H1 (cell line): ENCODE measurements around the gene TDRD5. TPM values are rescaled to one million over a fixed set of nuclear protein-coding genes. Genes with fewer than 3 reads are reported as not detected.

Experiments used
- CTCF ChIA-PET: fragments of 300-600 bp; sonication (Branson Sonifier 250); formaldehyde crosslinking; loops from one replicate; lab custom pipeline; 2021; ENCODE audit not compliant: partially characterized antibody; lab: Charles Lee
- POLR2A ChIA-PET: fragments of 300-600 bp; sonication (Branson Sonifier 250); formaldehyde crosslinking; loops from one replicate; lab custom pipeline; 2021; ENCODE audit warnings: inconsistent platforms; ENCODE audit not compliant: partially characterized antibody; lab: Charles Lee
- DNase-seq, 2 experiments: peaks; one replicate each; pipeline versions ENCODE4 v3.0.0 to v3.0.0-alpha.2; 2010 to 2022; ENCODE audit warnings: low spot score in 2 of 2, low read depth in 1 of 2, mixed read lengths in 1 of 2
- FAIRE-seq: peaks from 2 replicates; lab custom pipeline; 2011; peaks lifted over from hg19 to GRCh38; lab: Jason Lieb, UNC
- H2AFZ ChIP-seq: 2 replicates; pipeline ENCODE4 v1.8.1; 2012; ENCODE audit warnings: low read length, inconsistent platforms
- H2AK5ac ChIP-seq: 2 replicates; pipeline ENCODE4 v1.6.1; 2013; ENCODE audit warnings: low read depth, low read length
- H2BK120ac ChIP-seq: replicated peaks from 2 replicates; pipeline ENCODE3; 2013; ENCODE audit warnings: low read depth, low read length, inconsistent platforms
- H2BK12ac ChIP-seq: 2 replicates; pipeline ENCODE4 v1.6.1; 2013; ENCODE audit warnings: low read depth, low read length
- H2BK15ac ChIP-seq: 2 replicates; pipeline ENCODE4 v1.6.1; 2013; ENCODE audit warnings: low read length
- H2BK20ac ChIP-seq: 2 replicates; pipeline ENCODE4 v1.6.1; 2013; ENCODE audit warnings: low read length
- H2BK5ac ChIP-seq: 2 replicates; pipeline ENCODE4 v1.6.1; 2013; ENCODE audit warnings: low read depth, low read length
- H3K14ac ChIP-seq: 2 replicates; pipeline ENCODE4 v1.6.1; 2013; ENCODE audit warnings: inconsistent platforms; ENCODE audit not compliant: insufficient read length
- H3K18ac ChIP-seq: 2 replicates; pipeline ENCODE4 v1.6.1; 2013; ENCODE audit warnings: low read length; ENCODE audit errors: extremely low read depth
- H3K23ac ChIP-seq: 2 replicates; pipeline ENCODE4 v1.6.1; 2013; ENCODE audit warnings: inconsistent platforms; ENCODE audit not compliant: insufficient read length
- H3K23me2 ChIP-seq: 2 replicates; pipeline ENCODE4 v1.6.1; 2013; ENCODE audit warnings: low read depth, low read length
- H3K27ac ChIP-seq: 2 replicates; pipeline ENCODE4 v1.6.1; 2011; ENCODE audit warnings: low read depth, low read length, inconsistent platforms
- H3K27me3 ChIP-seq, 4 experiments: replicated peaks in 1 of 4; 1 replicate in 1 of 4; 2 replicates in 3 of 4; pipeline versions ENCODE4 v1.6.1 to v1.8.1; 2011 to 2013; ENCODE audit warnings: low read length in 3 of 4, mild to moderate bottlenecking in 3 of 4, inconsistent platforms in 2 of 4, mixed read lengths in 2 of 4, moderate library complexity in 1 of 4; ENCODE audit not compliant: control insufficient read depth in 3 of 4, insufficient read depth in 3 of 4; ENCODE audit errors: extremely low read depth in 1 of 4
- H3K36me3 ChIP-seq, 4 experiments: 2 replicates each; pipeline versions ENCODE4 v1.6.1 to v1.8.1; 2011 to 2013; ENCODE audit warnings: mild to moderate bottlenecking in 4 of 4, low read length in 3 of 4, moderate library complexity in 2 of 4, control low read depth in 1 of 4, inconsistent platforms in 1 of 4; ENCODE audit not compliant: insufficient read depth in 4 of 4, control insufficient read depth in 2 of 4
- H3K4ac ChIP-seq: replicated peaks from 2 replicates; pipeline ENCODE3; 2013; ENCODE audit warnings: low read length, low read depth, mixed read lengths, inconsistent platforms; ENCODE audit not compliant: insufficient read length
- H3K4me1 ChIP-seq, 4 experiments: replicated peaks in 1 of 4; 1 replicate in 1 of 4; 2 replicates in 3 of 4; pipeline versions ENCODE4 v1.6.1 to v1.8.1; 2011 to 2013; ENCODE audit warnings: low read length in 3 of 4, inconsistent platforms in 2 of 4, mixed read lengths in 1 of 4; ENCODE audit not compliant: insufficient read depth in 4 of 4, control insufficient read depth in 3 of 4
- H3K4me2 ChIP-seq, 2 experiments: 2 replicates each; pipeline versions ENCODE4 v1.6.1 to v1.8.1; 2011 to 2013; ENCODE audit warnings: low read depth in 2 of 2, low read length in 2 of 2, control low read depth in 1 of 2, inconsistent platforms in 1 of 2, mild to moderate bottlenecking in 1 of 2; ENCODE audit not compliant: insufficient read depth in 1 of 2
- H3K4me3 ChIP-seq, 4 experiments: fragments of 200-600, 300-600 bp in 1 of 4; sonication (generic), shearing (Covaris generic), sonication (Bioruptor Twin) in 1 of 4; 2 replicates each; pipeline versions ENCODE4 v1.5.1 to v1.8.1; 2011 to 2016; ENCODE audit warnings: low read length in 4 of 4, low read depth in 3 of 4, control low read depth in 2 of 4, inconsistent platforms in 2 of 4, mild to moderate bottlenecking in 2 of 4, mixed read lengths in 1 of 4, moderate library complexity in 1 of 4; ENCODE audit not compliant: insufficient read depth in 2 of 4; ENCODE audit errors: extremely low read depth in 1 of 4
- H3K56ac ChIP-seq: replicated peaks from 2 replicates; pipeline ENCODE3; 2013; ENCODE audit warnings: low read depth, mild to moderate bottlenecking, mixed read lengths, low read length, inconsistent platforms; ENCODE audit not compliant: insufficient read length
- H3K79me1 ChIP-seq: 2 replicates; pipeline ENCODE4 v1.6.1; 2013; ENCODE audit warnings: low read depth, low read length, control low read depth
- H3K79me2 ChIP-seq, 2 experiments: 2 replicates each; pipeline versions ENCODE4 v1.6.1 to v1.8.1; 2012 to 2013; ENCODE audit warnings: low read length in 2 of 2, mild to moderate bottlenecking in 2 of 2, inconsistent platforms in 1 of 2; ENCODE audit not compliant: insufficient read depth in 2 of 2, control insufficient read depth in 1 of 2
- H3K9ac ChIP-seq, 4 experiments: replicated peaks in 1 of 4; 1 replicate in 1 of 4; 2 replicates in 3 of 4; pipeline versions ENCODE4 v1.6.1 to v1.8.1; 2011 to 2013; ENCODE audit warnings: low read depth in 3 of 4, low read length in 3 of 4, control low read depth in 2 of 4, mild to moderate bottlenecking in 2 of 4, moderate library complexity in 2 of 4, inconsistent platforms in 1 of 4; ENCODE audit errors: extremely low read depth in 1 of 4
- H3K9me3 ChIP-seq, 2 experiments: 2 replicates each; pipeline versions ENCODE4 v1.6.1 to v1.8.1; 2012 to 2013; ENCODE audit warnings: mild to moderate bottlenecking in 2 of 2, moderate library complexity in 2 of 2, control low read depth in 1 of 2, inconsistent platforms in 1 of 2, low read depth in 1 of 2, low read length in 1 of 2, mixed read lengths in 1 of 2; ENCODE audit not compliant: insufficient read depth in 2 of 2
- H4K20me1 ChIP-seq, 2 experiments: replicated peaks in 1 of 2; 2 replicates each; pipeline versions ENCODE3 to v1.8.1; 2011 to 2013; ENCODE audit warnings: inconsistent platforms in 2 of 2, low read length in 2 of 2, mild to moderate bottlenecking in 1 of 2; ENCODE audit not compliant: insufficient read depth in 2 of 2, control insufficient read depth in 1 of 2
- H4K5ac ChIP-seq: 2 replicates; pipeline ENCODE4 v1.6.1; 2013; ENCODE audit warnings: low read length, low read depth, mixed read lengths, inconsistent platforms; ENCODE audit not compliant: insufficient read length
- H4K8ac ChIP-seq: 2 replicates; pipeline ENCODE4 v1.8.0; 2013; ENCODE audit warnings: mild to moderate bottlenecking, moderate library complexity, low read length, inconsistent platforms; ENCODE audit not compliant: insufficient read depth; ENCODE audit errors: extremely low read depth
- H4K91ac ChIP-seq: replicated peaks from 2 replicates; pipeline ENCODE3; 2013; ENCODE audit warnings: low read length, mixed read lengths, inconsistent platforms; ENCODE audit not compliant: insufficient read length
- MAFK ChIP-seq: IDR thresholded peaks from 2 replicates; pipeline ENCODE4 v1.6.1; 2012; ENCODE audit warnings: low read depth, mild to moderate bottlenecking, improper control_type of control experiment, low read length
- RNF2 ChIP-seq: fragments of 200-900, 300-1000 bp; sonication (generic); IDR thresholded peaks from 2 replicates; pipeline ENCODE4 v1.7.1; 2016; ENCODE audit warnings: borderline replicate concordance, low read depth, mild to moderate bottlenecking, antibody characterized with exemption, low read length; ENCODE audit not compliant: poor library complexity, severe bottlenecking; ENCODE audit errors: missing control alignments
- WGBS, 2 experiments: shearing (Covaris generic) in 1 of 2; methylation state at CpG; one replicate each; pipeline versions ENCODE4 v1.1.6 to v1.1.7; 2013 to 2015; ENCODE audit warnings: low lambda C conversion rate in 2 of 2, mixed read lengths in 2 of 2, inconsistent platforms in 1 of 2, low coverage in 1 of 2, missing lambda C conversion rate in 1 of 2; ENCODE audit not compliant: insufficient replicate concordance in 2 of 2, insufficient coverage in 1 of 2, insufficient read length in 1 of 2; ENCODE audit errors: extremely low coverage in 1 of 2, missing lambda C conversion rate in 1 of 2; 5-methylcytosine and 5-hydroxymethylcytosine counted together
- polyA plus RNA-seq, 7 experiments: library from polyadenylated mRNA; depleted of rRNA in 3 of 7; stranded (reverse) in 5 of 7; unstranded in 2 of 7; fragments of >200 nt in 5 of 7; fragments of 200-250 nt in 2 of 7; gene quantifications; 1 replicate in 5 of 7; 2 replicates in 1 of 7; 4 replicates in 1 of 7; pipeline versions ENCODE4 v1.2.1 to v1.2.3, GENCODE V29; 2011 to 2013; ENCODE audit warnings: missing spikeins in 2 of 7, mixed read lengths in 2 of 7
- total RNA-seq: library from RNA; stranded (reverse); fragmentation: NEBNext Ultra II Directional; extraction: Animal tissue kit (Norgen Biotek cat#: 25700); gene quantifications from 2 replicates; pipeline ENCODE4 v1.2.1, GENCODE V29; 2021

Gene TDRD5
- total and polyA plus RNA-seq, 2 of the 8 experiments (the other 6 are each of a cell fraction or from before 2014, with no cell fraction given): 0.53 to 1.4 TPM

DNA sequence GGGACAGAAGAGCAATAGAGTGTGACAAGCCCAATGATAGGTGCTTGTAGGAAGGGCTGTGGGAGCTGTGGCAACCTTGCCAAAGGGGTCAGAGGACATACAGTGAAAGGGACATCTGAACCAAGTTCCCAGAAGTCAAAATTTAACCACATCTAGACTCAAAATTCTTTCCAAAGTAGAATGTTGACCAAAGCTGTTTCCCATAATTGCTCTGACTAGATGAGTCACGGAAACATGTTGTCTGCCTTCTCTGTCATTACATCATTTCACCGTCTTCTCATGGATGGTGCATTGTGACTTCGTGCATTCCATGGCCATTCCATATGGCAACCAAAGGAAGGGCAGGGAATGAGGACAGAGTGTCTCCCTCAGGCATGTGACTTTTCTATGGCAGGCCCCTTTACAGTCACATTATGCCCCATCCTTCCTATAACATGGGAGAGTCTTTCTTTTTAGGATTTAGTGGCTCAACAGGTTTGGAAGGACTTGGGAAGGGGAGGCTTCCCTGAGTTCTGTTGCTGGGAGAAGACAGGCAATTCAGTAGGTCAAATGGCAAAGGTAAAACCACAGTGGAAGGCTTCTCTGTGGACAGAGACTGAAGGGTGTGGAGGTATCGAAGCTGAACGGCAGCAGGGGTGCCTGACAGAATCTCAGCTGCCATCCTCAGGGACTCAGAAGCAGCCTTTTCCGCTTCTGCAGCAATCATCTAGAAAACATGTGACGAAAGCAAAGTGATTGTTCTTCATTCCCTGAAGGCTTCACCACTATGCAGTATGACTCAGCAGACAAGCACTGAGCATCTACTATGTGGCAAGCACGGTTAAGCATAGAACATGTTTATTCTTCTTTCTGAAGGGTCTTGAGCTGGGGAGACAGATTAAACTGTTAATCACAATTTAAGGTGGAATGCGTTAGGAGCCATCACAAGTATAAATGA lies 40.6 kb upstream of the TDRD5 start:
- Histone ChIP-seq H2AK5ac (no peak overlapping the region), H3K27ac (no peak overlapping the region), H2BK120ac (no peak overlapping the region), H2BK5ac (no peak overlapping the region), H3K9ac (no peak overlapping the region), H3K14ac (no peak overlapping the region), H3K4ac (no peak overlapping the region), H2AFZ (0 out of 2 replicates have a peak overlapping the region, but pooled peaks have one; percentile 1), H3K79me2 (no peaks in the 10 kb centered on the region), H3K23ac (no peak overlapping the region), H3K36me3 (no peaks in the 10 kb centered on the region), H2BK20ac (no peak overlapping the region), H3K56ac (no peak overlapping the region), H4K91ac (no peak overlapping the region), H3K23me2 (no peaks in the 10 kb centered on the region), H3K4me3 (no peak overlapping the region), H3K79me1 (no peaks in the 10 kb centered on the region), H4K5ac (no peak overlapping the region), H2BK12ac (no peak overlapping the region), H3K27me3 (no peaks in the 10 kb centered on the region; a peak in 1 of 7 replicates), H3K18ac (no peak overlapping the region), H3K4me2 (no peak overlapping the region), H3K4me1 (no peaks in the 10 kb centered on the region; a peak in 2 of 7 replicates), H4K20me1 (no peaks in the 10 kb centered on the region), H3K9me3 (no peaks in the 10 kb centered on the region; a peak in 1 of 4 replicates), H4K8ac (no peak overlapping the region), H2BK15ac (no peak overlapping the region)
- TF ChIP-seq MAFK (0 out of 2 replicates have a peak, but pooled peaks have one; percentile 11), RNF2 (no peak)
- WGBS, 2 experiments: 73% methylated on average over 9 of the region's 9 CpGs; no CpG with 5 or more reads in 1 of the 2 experiments
- POLR2A ChIA-PET: no interaction called here
- FAIRE-seq: no peak
- CTCF ChIA-PET: interaction anchor here (0.9 kb wide), 1 partner anchor 155 kb away, joined by 3 read pairs; no protein-coding TSS in a partner anchor
- no peak for DNase-seq
